OCI-LY3 (cell line): ENCODE data around the gene ADRA2A.

ENCODE experiments used
- CTCF ChIP-seq: fragments of 200-600, 300-600 bp; sonication (generic); IDR thresholded peaks from 2 replicates; pipeline ENCODE4 v1.5.1; 2014; ENCODE audit warnings: antibody characterized with exemption, low read length, low read depth
- EZH2phosphoT487 ChIP-seq: fragments of 200-600 bp; shearing (Covaris generic); IDR thresholded peaks from 2 replicates; pipeline ENCODE4 v1.6.1; 2018; ENCODE audit warnings: antibody characterized with exemption, mixed run types, low read depth

- TF ChIP-seq CTCF (no peak), EZH2phosphoT487 (no peak)
Observed at GRCh38 chr10:111093741-111094380, 17.0 kb downstream of the ADRA2A start.
